Cardiac ventricle fibroblast (primary cell): ENCODE data around the gene ATG3. TPM values are rescaled to one million over a fixed set of nuclear protein-coding genes. Genes with fewer than 3 reads are reported as not detected.

Experiments
- total RNA-seq: library from RNA; depleted of rRNA; stranded (reverse); fragments of >200 nt; gene quantifications from 2 replicates; pipeline ENCODE4 v1.2.3, GENCODE V29; 2015

Gene ATG3
- total RNA-seq: 41.8 and 47.4 TPM in 2 replicates

DNA sequence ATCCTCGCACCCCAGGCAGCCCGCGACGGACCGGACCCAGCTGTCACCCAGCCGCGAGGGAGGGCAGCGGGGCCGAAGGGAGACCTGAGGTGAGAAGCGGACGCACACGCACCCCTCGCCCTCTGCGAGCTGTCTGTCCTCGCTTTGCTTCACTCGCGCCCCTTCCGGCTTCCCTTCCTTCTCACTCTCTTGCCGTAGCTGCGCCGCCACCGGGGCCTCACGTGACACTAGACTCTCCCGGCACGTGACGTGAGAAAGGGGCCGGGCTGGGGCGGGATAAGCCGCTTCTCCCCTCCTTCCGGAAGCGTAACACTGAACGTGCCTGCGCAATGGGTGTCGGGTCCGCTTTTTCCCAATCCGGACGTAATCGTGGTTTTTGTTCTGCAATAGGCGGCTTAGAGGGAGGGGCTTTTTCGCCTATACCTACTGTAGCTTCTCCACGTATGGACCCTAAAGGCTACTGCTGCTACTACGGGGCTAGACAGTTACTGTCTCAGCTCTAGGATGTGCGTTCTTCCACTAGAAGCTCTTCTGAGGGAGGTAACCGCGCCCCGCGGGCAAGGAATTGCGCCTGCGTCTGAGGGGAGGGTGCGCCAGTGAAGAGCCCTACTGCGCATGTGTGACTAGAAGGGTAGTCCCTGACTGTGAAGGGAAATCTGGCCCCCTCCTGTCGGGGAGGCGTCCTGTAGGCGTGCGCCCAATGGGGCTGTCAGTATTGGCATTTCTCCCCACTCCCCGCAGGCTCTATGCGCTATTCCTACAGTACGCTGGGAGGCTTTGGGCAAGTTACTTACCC lies at the start of gene ATG3, which contains the start of gene SLC35A5:
ATG3 (minus strand) TSS at position 229 of the 796 bp plus-strand sequence. CDS start 434 bp downstream, outside the sequence.
SLC35A5 (plus strand) TSS at position 312 of the 796 bp plus-strand sequence. CDS start 1,359 bp downstream, outside the sequence.

DNA sequence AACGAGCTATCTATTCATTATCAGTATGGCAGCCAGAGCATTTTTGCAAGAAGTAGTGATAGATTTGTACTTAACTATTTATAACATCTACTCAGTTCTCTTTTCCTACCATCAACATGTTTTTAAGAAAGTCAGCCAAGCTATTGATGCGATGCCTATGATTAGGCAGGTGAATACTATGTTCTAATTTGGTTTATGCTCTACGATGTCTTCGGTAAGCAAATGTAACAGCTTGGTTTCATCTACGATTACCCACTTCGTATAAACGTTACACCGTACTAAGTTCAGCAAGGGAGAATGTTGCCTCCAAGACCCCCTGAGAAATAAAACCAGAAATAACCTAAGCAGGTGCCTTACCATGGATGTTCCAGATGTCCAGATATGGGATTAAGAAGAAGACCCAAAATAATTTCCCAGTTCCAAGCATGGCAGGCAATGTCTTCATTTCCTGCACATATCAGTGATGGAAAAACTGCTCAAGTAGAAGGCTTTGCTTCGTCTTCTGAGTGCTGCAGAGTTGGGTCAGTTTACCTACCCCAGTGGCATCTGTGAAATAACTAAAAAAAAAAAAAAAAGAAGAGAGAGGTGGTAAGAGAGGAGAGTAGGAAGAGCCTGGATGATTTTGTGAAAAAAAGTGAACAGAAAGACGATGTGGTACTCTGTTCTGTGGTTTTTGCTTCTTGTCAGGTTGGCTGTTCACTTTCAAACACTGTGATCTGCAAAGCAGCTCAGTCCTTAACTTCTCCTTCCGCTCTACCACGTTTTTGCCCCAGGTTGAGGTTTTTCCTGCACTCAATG lies 62.6 kb downstream of the ATG3 start, which contains the start of gene BTLA:
BTLA (minus strand) TSS at position 559 of the 798 bp plus-strand sequence; CDS start at position 445, 114 bp downstream.

Other genes starting within 250 kb of the ATG3 start
- gene CD200, start 228.8 kb downstream of the ATG3 start, total RNA-seq: 7.8 and 8.7 TPM in 2 replicates
- gene BTLA, start 62.5 kb downstream of the ATG3 start, total RNA-seq: not detected in 2 replicates
- 31.2 and 35.7 TPM in 2 replicates for gene SLC35A5, start 83 bp upstream of the ATG3 start, total RNA-seq
- gene CCDC80, start 79.2 kb upstream of the ATG3 start, total RNA-seq: 829 and 895 TPM in 2 replicates